NCI-H128 (cell line): ENCODE measurements around the gene HOXD3.

ENCODE experiments used
- DNase-seq: peaks from one replicate; lab custom pipeline; 2025; ENCODE audit not compliant: unreplicated experiment; lab: John Stamatoyannopoulos, UW

Gene HOXD3

GRCh38 chr2:176206136-176206535 lies 49.0 kb downstream of the HOXD3 start:
- DNase-seq: no peak

- DNase-seq: no peak
Measured at GRCh38 chr2:176206682-176207081, 49.6 kb downstream of the HOXD3 start.

- DNase-seq: no peak
Measured at GRCh38 chr2:176211110-176211509, 54.0 kb downstream of the HOXD3 start.

GRCh38 chr2:176212276-176212675 lies 55.2 kb downstream of the HOXD3 start:
- DNase-seq: no peak

DNA sequence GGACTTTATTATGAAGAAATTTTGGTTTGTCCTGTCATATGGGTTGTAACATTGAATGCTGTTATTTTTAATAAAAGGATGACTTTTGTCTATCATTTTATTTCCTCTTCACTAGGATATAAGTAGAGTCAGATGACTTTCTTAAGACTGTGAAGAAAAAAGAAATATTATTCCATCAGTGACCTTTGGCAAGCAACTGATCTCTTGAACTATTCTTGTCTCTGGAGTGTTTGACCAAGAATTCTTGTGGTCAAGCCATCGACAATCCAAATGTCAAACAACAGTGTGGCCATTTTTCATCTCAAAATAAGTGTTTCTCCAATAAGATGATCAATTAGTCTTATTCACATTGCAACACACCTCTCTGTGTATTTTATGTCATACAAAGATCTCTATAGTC lies 56.3 kb downstream of the HOXD3 start:
- DNase-seq: no peak
